Bronchial epithelial cell (primary cell): ENCODE results near the gene GPR176. TPM values are rescaled to one million over a fixed set of nuclear protein-coding genes. Genes with fewer than 3 reads are reported as not detected.
A peak's percentile ranks its signal among the peaks of the same experiment; 100 is the strongest.

Source experiments
- DNase-seq: peaks from one replicate; pipeline ENCODE4 v3.0.0-alpha.2; 2010; ENCODE audit warnings: low read depth
- FAIRE-seq: peaks from 2 replicates; lab custom pipeline; 2011; peaks lifted over from hg19 to GRCh38; lab: Jason Lieb, UNC
- H3K27me3 ChIP-seq: 2 replicates; pipeline ENCODE4 v1.5.1; 2011; ENCODE audit warnings: low read length; ENCODE audit not compliant: control insufficient read depth, insufficient read depth
- H3K36me3 ChIP-seq: 2 replicates; pipeline ENCODE4 v1.5.1; 2011; ENCODE audit warnings: low read length; ENCODE audit not compliant: control insufficient read depth, insufficient read depth
- H3K4me3 ChIP-seq: 2 replicates; pipeline ENCODE4 v1.5.1; 2011; ENCODE audit warnings: mild to moderate bottlenecking, low read depth, low read length, control low read depth
- CTCF ChIP-seq: IDR thresholded peaks from 2 replicates; pipeline ENCODE4 v1.5.1; 2011; ENCODE audit warnings: mild to moderate bottlenecking, moderate library complexity, low read length, control low read depth, inconsistent platforms; ENCODE audit not compliant: insufficient read depth, severe bottlenecking
- total RNA-seq: library from RNA; depleted of rRNA; stranded (reverse); fragments of >200 nt; gene quantifications from 2 replicates; pipeline ENCODE4 v1.2.1, GENCODE V29; 2014

Gene GPR176
- total RNA-seq, 1 donor from 2014 or later, result 3.4 TPM

- DNase-seq (no peak), FAIRE-seq (no peak)
- H3K27me3 ChIP-seq, result no peaks in the 10 kb centered on the region
- H3K36me3 ChIP-seq, result peaks cover 17% of the 10 kb centered on the region
- no peak for TF ChIP-seq CTCF
- H3K4me3 ChIP-seq, result no peak overlapping the region
These were observed 28.8 kb upstream of the GPR176 start for GRCh38 chr15:39948817-39949216.

GRCh38 chr15:39947401-39948197, 27.5 kb upstream of the GPR176 start:
- no peak overlapping the region for H3K4me3 ChIP-seq
- DNase-seq, result no peak
- FAIRE-seq, result no peak
- no peaks in the 10 kb centered on the region for H3K27me3 ChIP-seq
- peaks cover 17% of the 10 kb centered on the region for H3K36me3 ChIP-seq
- no peak for TF ChIP-seq CTCF

- no peak for FAIRE-seq
- no peak overlapping the region for H3K4me3 ChIP-seq
- TF ChIP-seq CTCF, result no peak
- DNase-seq, result peak; percentile 20
- no peaks in the 10 kb centered on the region for H3K27me3 ChIP-seq
- H3K36me3 ChIP-seq, result peaks cover 17% of the 10 kb centered on the region
These were observed 26.8 kb upstream of the GPR176 start for GRCh38 chr15:39946862-39947261.

GRCh38 chr15:39944726-39945125, 24.7 kb upstream of the GPR176 start:
- TF ChIP-seq CTCF, result no peak
- H3K27me3 ChIP-seq, result no peaks in the 10 kb centered on the region
- no peak overlapping the region for H3K4me3 ChIP-seq
- DNase-seq, result no peak
- peaks cover 19% of the 10 kb centered on the region for H3K36me3 ChIP-seq
- FAIRE-seq, result no peak

- TF ChIP-seq CTCF, result no peak
- no peak for DNase-seq
- no peak for FAIRE-seq
- peaks cover 20% of the 10 kb centered on the region for H3K36me3 ChIP-seq
- H3K27me3 ChIP-seq, result no peaks in the 10 kb centered on the region
- H3K4me3 ChIP-seq, result no peak overlapping the region
These were observed 22.7 kb upstream of the GPR176 start for GRCh38 chr15:39942753-39943150.
